Measurements from ENCODE around the gene PLEKHG4B.

Gene PLEKHG4B

DNA sequence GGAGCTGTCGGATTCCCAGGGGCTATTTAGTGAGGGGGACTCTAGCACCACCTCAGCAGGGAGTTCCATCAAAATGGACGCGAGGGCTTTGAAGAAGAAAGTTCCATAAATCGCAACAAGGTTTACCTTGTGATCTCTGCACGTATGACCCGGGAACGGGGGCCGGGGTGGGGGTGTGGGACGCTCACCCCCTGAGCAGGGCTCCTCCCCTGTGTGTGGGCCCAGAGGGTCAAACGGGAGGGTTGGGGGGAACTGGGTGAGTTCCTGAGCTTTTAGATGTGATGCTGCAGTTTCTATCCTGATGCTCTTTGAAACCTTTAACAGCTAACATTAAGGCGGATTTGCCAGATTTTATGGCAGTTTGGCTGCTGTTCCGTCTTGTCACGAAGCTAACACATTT lies 80.5 kb downstream of the PLEKHG4B start:
- no peak for DNase-seq

GRCh38 chr5:172841-173251 lies 80.9 kb downstream of the PLEKHG4B start:
- no peak for DNase-seq

DNA sequence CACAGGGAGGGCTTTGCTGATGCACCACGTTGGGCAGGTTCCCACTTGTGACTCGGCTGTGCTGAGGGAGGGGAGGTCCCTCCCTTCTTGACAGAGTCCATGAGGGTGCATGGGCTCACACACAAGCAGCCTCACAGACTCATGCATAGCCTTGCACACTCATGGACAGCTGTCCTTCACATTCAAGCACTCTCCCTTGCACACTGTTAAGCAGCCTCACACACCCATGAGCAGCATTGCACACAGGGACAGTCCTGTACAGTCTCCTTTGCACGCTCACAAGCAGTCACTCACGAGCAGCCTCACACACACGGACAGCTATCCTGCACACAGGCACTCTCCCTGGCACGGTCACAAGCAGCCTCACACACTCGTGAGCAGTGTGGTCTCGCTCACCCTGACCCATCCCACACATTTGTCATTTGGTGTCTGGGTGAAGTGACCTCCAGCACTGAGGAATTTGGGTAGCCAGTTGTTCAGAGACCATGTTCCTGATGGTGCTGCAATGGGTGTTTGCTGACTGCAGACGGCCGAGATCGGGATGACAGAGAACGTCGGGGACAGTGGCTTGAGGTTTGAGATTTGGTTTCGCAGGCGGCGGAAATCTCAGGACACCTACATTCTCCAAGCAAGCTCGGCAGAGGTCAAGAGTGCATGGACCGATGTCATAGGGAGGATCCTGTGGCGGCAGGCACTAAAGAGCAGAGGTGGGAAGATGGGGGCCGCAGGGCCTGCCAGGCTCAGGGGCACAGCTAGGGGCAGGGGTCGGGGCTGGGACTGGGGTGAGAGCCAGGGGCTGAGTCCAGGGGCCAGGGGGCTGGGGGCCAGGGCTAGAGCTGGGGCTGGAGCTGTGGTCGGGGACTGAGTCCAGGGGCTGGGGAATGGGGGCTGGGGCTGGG lies 81.7 kb downstream of the PLEKHG4B start:
- no peak for DNase-seq

DNA sequence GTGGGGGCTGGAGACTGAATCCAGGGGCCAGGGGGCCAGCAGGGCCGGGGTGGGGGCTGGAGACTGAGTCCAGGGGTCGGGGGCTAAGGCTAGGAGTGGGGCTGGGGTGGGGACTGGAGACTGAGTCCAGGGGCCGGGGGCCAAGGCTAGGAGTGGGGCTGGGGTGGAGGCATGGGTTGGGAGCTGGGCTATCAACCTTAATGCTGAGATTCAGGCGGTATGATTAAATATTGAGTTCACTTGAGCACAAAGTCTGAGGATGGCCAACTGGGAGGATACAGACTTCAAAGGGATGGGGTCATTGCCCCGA lies 82.3 kb downstream of the PLEKHG4B start:
- DNase-seq: no peak

- DNase-seq: no peak
Measured at GRCh38 chr5:174876-175465, 83.0 kb downstream of the PLEKHG4B start.

DNA sequence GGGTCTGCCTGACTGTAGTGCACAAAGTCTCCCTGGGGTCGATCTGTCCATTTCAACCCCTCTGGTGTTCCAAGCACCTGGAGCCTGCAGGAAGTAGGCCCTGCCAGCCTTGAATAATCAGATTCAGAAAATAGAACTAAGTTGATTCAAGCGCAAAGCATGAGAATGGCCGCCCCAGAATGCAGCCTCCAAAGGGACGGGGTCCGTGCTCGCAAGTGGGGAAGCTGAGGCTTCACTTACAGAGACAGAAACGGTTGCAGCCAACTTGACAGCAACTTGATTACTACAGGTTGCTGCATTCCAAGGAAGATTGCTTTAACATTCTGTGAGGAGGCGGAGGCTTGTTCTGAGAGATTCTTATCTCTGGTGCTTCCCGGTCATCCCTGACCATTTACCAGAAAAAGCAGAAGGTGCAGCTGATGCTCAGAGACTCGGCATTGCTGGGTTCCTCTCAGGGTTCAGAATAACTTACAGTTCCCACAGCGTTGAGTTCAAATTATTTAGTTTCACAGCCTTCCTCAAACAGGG lies 84.4 kb downstream of the PLEKHG4B start:
- no peak for DNase-seq

DNA sequence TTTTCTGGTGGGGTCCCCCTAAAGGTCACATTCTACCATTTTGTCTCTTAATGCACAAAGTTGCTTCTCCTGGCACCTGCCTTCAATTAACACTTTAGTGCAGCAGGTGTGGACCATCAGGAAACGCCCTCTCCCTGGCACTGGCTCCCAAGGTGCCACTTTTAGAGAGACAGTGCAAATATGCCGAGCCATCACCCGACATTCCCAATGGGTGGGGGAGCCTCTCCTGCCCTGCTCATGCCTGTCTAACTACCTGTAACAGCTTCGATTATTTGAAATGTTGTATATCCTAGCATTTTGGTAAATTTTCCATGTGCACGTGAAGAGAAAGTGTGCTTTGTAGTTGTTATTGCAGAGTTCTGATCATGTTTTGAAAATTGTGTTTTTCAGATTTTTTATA lies 86.1 kb downstream of the PLEKHG4B start:
- no peak for DNase-seq

DNA sequence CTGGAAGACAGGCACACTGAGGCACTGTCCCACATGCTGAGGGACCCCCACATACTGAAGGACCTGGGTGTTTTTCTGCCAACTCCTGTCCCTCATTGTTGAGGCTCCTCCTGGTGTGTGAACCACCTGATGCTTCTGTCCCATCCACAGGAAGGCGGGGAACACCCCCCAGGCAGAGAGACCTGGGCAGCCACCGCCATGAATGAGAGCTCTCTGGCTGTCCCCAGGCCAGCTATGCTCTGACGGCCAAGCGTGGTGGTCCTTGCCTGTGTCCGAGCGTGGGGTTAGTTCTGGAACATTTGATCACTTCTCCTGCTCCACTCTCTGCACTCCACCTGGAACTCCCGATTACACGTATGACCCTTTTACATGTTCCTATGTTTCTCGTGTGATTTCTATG lies 87.4 kb downstream of the PLEKHG4B start:
- no peak for DNase-seq

- no peak for DNase-seq
Measured at GRCh38 chr5:180286-180918, 88.4 kb downstream of the PLEKHG4B start.

- DNase-seq: no peak
Measured at GRCh38 chr5:181160-181559, 89.2 kb downstream of the PLEKHG4B start.

GRCh38 chr5:181566-181965 lies 89.6 kb downstream of the PLEKHG4B start:
- DNase-seq: no peak

DNA sequence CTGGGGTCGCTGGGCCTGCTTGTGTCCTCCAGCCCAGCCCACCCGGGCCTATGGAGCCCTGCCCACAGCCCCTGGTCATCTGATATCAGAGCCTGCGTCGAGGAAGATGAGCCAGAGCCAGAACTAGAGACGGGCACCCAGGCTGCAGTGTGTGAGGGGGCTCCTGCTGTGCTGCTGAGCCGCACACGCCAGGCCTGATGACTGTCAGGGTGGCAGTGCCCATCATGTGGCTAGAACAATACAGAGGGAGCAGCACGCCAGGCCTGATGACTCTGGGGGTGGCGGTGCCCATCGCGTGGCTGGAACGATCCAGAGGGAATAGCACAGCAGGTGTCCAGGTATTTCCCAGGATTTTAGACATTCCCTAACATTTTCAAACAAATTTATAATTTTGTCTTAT lies 90.2 kb downstream of the PLEKHG4B start:
- no peak for DNase-seq

DNA sequence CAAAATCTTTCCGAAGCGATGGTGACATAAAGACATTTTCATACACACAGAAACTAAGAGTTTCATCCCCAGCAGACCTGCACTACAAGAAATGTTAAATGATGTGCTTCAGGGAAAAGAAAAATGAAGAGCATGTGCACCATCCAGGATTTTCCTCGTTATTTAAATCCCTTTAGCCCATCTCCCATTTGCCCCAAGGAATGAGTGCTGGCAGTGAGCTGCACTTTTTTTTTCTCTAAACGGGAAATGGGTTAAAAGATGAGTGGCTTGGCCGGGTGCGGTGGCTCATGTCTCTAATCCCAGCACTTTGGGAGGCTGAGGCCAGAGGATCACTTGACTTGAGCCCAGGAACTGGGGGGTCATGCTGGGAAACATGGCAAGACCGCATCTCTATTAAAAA lies 92.5 kb downstream of the PLEKHG4B start:
- DNase-seq: no peak

DNA sequence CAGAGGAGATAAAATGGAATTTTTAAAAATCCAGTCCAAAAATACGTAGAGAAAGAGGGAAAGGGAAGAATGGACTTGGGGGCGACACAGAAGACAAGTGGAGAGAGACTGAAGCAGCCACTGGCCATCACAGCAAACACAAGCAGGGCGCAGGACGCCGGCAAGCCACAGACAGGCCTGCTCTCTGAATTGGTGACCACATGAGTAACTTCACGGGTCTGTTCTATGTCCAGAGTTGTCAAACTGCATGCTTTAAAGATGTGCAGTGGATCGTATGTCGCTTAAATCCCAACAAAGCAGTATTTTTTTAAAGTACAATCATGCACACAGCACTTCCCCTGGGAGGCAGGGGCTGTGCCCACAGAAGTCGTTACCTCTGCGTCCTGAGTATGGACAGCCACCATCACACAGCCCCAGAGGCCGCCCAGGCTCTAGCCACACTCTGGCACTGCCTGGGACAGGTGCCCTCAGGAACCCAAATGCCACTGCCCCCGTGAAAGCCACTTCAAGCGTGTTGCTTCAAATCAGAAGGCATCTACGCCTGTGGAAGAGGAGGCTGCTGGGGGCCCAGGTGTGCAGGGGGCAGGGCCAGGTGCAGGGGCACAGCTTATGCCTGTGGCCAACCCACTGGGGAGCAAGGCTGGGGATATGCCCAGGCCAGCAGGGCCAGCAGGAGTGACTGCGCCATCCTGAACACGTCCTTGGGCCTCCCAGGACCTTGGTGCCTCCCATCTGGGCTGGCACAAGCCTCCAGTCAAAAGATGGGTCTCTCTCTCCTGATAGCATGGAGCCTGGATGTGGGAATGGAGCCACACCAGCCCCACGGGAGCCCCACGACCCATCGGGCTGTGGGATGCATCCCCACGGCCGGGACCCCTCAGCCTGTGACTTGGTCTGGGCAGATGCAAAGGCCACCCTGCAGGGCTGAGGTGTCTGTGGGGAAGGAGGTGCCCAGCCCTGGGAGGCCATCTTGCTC lies 93.4 kb downstream of the PLEKHG4B start:
- DNase-seq: no peak

- no peak for DNase-seq
Measured at GRCh38 chr5:186091-187041, 94.4 kb downstream of the PLEKHG4B start.

DNA sequence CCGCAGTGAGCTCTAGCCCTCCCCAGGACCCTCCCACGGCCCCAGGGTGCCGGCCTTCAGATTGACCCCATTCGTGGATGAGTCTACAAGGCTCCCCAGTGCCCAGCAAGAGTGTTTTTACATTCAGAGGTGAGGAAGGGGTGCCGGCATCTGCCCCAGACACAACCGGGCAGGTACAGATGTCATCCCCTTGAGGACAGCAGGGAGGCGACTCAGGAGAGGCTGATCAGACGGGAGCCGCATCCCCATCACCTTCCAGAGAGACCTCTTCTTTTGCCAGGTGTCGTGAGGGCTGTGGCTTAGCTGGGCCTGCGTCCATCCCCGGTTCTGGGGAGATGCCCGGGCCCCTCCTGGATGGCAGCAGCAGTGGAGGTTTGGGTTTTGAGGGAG lies 95.1 kb downstream of the PLEKHG4B start:
- no peak for DNase-seq

DNA sequence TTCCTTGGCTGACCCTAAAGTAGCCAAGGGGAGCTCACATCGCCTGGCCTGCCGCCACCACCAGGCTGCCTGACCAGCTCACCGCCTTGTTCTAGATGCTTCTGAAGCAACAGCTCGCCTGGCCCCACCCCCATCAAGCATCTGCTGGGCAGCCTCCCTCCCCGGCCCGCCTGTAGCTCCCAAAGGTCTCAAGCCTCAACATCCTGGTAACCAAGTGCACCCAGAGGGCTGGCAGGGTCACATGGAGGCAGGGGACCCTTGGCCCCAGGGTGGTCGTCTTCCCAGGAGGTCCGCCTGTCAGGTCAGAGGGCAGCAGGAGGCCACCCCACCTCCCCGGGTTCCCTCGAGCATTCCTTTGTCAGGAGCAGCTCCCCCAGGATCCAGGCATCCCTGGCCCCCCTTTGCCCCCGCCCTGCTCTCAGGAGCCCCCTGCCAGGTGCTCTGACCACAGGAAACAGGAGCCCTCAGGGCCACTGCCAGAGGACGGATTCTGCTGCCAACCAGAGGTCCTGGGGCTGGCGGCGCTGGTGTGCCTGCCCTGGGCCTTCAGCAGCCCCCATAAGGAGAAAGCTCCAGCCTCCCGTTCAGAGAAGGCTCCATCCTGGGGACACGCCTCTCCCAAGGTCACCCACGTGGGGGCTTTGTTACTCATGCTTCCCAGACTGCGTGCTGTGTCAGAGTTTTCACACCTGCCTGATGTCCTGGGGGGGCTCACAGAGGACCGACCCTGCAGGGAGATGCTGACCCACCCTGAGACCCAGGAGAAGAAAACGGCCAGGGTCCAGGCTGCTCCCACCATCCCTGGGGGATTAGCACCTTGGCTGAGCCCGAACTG lies 95.9 kb downstream of the PLEKHG4B start:
- no peak for DNase-seq

- peak; percentile 90 to 93 for DNase-seq
Measured at GRCh38 chr5:188488-189481, 96.8 kb downstream of the PLEKHG4B start.

DNA sequence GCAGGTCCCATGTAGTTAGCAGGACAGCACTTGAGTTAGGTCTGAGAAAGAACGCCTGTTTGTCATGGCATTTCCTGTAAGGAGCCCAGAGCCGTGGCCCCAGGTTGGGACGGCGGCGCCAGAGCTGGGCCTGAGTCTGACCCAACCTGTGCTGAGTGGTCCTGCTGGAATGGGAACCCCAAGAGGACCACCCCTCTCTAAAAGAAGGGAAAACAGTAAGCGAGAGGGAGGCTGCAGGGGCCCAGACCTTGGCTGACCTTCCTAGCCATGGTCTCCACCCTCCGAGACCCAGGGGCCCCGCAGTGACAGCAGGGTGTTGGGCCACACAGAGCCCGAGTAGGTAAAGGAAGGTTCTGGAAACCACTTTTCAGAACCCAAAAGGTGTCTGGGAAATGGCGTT lies 97.5 kb downstream of the PLEKHG4B start:
- no peak for DNase-seq

All from stimulated activated CD4-positive, alpha-beta T cell treated with anti-CD3 and anti-CD28 coated beads, Interleukin-2, amount 100 ng/mL, for 24 hours (primary cell).